NOMO-1 treated with dmso at 0.1 percent for 144 hours (cell line): ENCODE data around the gene FABP1.

Source experiments
- DNase-seq: peaks from one replicate; lab custom pipeline; 2025; ENCODE audit not compliant: unreplicated experiment; lab: John Stamatoyannopoulos, UW

FABP1 gene

DNA sequence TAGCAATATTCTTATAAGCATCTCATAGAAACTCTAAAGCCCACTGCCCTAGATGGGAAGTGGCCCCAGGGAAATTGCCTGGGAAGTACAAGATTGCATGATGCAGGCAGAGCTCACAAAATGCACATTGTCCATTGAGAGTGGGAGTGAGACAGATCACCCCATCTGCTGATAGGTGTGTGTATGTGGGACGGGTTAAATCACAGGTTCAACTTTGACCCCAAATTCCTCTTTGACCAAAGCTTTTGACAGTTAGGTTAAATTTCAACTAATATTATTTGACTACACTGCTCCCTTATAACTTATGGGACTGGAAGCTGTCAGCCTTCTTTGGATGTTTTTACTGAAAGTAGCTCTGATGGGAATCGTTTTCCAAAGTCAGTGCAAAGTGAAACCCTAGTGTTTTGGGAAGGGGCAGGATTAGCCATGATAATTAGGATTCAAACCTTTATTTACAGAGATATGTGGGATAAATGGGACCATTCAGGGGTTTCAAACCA lies 11.4 kb upstream of the FABP1 start:
- DNase-seq = no peak

DNA sequence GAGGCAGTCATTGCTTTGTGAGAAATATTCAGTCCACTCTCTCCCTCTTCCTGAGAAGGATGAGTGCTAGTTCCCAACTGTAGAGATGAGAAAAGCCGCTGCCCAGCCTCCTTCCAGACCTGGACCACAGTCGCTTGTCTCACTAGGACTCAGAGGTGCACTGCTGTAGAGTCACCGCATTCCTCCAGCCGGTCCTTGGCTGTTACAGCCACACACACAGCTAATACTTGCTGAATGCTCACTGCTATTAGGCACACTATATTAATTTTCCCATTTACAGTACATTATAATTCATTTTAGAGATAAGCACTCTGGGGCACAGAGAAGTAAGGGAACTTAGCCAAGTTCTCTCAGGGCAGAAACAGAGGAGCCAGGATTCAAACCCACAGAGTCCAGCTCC lies 10.0 kb upstream of the FABP1 start:
- DNase-seq = no peak

DNA sequence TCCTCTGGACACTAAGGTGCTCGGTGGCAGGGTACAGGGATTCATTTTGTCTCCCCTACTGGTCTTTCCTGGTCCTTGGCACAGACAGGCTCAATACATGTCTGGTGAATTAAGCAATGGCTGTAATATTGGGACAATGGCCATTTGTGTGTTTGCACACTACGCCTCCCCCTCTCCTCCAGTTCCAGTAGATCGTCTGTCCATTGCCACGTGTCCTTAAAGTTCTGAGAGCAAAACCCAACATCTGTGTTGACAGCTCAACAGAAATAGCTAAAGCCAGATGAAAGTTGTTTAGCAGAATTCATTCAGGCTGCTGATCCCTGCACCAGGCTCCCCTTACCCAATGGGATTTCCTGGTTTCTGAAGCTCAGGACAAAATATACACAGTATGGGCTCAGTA lies 9.0 kb upstream of the FABP1 start:
- no peak for DNase-seq

DNA sequence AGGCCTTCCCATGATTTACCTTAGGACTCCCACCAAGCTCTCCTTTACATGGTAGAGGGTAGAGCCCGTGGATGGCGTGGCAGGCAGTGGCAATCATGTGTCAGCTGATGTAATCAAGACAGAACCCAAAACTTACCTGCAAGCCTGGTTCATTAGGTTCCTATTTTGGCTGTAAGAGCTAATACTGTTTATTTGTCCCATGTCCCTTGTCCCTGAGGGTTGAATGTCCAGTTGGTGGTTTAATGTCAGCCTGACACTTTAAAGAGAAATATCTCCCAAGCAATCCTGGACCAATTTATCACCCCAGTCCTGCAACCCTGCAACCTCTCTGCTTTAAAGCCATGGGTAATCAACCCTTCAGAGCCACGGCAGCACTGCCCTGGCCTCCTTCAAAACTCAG lies 6.0 kb upstream of the FABP1 start:
- DNase-seq = no peak

DNA sequence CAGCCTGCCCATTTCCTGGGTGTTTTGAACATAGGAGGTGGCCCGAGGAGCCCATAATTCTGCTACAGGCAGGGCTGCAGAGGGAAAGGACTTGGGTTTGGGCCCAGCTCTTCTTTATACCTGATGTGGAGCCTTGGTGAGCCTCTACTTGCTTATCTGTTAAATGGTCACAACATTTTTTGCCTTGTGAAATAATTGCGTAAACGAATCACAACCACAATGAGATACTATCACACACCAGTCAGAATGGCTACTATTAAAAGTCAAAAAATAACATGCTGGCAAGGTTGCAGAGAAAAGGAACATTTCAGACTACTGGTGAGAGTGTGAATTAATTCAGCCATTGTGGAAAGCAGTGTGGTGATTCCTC lies 4.1 kb upstream of the FABP1 start:
- DNase-seq = no peak

DNA sequence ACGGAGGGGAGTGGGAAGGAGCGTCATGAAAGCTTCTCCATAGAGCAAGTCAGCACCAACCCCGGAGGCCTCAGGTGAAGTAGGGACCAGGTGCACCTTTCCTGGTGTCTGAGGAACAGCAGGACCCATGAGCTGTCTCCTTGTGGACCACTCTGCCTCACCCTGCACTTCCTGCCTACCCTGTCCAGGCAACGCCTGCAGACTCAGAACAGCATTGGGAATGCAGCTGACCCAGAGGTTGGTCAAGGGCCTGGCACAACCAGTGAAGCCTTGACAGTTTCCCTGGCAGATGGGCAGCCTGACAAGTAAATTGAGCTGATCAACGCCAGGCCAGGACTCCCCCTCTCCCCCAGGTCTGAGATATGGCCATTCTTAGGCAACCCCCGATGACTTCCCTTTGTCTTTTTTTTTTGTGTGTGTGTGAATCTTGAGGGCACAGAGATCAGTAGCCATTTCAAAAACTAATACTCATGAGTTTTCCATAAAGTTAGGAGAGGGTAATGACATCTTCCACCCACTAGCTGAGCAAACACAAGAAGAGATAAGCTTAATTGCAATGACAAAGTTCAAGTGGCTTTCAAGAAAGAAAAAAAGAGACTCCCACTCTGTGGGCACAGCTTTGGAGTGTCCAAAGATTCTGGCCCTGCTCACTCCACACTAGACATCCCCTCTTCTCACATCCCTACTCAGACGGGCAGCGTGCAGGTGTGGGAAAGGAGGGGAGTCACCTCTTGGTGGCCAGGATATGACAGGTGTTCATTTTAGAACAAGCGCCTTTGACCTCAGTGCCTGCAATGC lies 3.5 kb upstream of the FABP1 start:
- DNase-seq = no peak

DNA sequence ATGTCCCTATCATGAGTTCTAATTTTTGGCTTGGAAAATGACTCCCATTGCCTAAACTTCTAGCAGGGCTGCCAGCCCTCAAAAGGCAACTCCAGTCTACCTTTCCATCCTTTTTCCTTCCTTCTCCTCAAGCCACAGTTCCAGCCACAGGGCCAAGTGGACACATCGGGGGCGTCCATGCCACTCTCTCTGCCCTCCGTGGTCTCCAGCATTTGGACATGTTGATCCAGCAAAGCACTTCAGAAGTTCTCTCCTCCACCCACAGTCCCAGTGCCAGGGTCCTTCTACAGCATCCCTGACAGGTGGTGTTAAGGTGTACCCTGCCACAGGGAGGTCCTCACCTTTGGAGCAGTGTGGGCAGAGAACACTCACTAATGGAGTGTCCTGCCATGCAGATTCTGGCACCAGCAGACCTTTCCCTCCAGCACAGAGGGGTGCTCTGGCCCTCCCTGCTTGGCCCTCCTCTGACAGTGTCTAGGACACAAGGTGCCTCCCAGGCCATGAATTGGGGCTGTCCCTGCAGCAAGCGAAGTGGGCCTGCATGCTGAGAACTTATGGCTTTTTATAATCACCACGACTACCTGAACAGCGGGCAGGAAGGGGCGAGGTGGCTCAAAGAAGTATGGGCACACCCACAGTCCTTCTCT lies 1.6 kb upstream of the FABP1 start:
- DNase-seq = no peak

DNA sequence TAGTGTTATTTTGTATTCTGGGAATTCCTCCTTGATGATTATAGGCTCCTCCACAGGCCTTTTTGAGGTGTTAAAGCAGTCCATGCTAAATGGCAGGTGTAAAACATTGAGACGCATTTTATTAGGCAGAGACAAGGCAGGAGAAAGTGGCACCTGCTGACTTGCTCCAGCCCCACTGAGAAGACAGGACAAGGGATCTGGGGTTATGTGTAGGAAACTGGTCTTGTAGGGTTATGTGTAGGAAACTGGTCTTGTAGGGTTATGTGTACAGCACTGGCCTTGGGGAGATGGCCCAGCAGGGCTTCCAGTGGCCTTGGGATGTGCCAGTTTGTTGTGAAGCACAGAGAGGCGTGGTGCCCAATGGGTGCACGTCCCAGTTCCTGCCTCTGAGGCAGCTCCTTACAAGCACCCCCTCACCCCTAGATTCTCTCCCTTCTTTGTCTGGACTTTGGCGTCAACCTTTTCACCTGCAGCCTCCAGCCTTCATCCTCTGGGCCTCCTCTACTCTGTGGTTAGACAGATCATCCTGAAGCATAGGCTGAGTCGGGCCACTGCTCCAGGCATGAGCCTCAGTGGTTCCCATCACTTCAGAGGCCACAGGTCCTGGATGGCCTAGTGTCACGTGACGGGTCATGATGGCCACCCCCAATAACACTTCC lies 921 bp upstream of the FABP1 start:
- no peak for DNase-seq

DNA sequence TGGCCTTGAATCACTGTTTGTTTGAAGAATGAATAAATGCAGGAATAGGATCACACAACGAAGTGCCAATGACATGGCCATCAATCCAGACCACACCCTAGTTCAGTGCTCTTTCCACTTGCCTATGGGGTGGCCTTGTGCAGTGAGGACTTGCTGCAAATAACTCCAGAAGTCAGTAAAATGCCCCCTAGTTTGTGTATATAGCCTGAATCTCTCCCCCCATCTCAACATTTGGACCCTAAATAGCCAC lies 299 bp downstream of the FABP1 start:
- no peak for DNase-seq

DNA sequence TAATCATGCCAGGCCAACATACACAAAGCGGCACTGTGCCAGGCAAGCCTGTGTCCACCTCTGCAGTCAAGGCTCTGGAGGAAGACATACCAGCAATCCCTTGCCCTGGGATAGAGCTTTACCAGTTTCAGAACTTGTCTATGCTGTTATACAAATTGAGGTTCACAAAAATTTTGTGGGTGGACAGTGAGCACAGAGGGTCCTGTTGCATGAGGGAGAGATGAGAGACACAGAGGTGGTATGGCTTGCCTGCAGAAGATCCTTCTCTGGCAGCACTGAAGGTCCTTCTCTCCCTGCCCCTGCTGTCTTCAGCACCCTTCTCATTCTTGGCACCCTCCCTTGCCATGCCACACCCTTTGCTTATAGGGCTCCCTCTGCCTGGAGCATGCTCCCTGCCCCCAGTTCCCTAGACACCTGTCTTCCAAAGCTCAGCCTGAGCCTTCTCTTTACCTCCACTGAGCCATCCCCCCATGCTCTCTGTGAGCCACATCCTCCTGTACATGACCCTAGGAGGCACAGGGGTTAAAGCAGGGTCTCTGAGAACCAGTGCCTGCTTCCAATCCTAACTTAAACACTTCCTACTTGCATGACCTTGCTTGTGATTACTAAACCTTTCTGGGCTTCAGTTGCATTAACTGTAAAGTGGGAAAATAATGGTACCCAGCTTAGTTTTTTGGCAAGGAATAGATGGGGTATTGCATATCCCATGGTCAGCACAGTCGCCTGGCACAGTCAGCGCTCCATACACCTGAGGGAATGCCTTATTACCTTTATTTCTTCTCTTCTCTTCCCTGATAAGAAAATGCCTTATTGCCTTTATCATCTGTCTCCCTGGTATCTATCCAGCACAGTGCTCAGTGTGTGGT lies 857 bp downstream of the FABP1 start:
- no peak for DNase-seq

DNA sequence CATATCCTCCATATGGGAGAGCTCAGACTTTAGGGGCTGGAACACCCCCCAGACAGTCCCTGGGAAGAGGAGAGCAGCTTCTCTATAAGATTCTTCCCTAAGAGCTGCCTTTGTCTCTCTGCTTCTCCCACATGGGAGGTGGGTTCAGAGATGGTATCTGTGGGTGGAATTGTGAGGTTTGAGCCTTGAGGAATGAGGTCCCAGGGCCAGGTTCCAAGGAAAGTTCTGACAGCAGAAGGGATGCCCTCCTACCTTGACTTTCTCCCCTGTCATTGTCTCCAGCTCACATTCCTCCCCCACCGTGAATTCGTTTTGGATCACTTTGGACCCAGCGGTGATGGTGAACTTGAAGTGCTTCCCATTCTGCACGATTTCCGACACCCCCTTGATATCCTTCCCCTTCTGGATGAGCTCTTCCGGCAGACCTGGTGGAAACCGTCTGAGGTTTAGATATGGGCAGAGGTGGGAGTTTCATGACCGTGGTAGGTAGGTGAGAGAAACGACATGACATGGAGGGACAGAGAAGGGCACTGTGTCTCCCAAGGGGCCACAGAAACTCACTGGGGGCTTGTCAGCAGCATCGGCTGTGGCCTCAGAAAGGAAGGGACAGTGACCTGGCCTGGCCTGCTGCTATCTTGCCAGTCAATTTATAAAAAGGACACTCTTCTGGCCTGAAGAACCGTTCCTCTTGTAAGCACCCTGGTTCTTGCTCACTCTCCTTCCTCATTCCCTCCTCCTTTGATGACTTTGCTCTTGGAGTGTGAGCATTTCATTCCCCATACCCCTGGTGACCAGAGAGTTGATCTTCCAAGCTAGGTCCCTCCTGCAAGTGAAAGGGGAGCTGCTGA lies 1.7 kb downstream of the FABP1 start:
- no peak for DNase-seq

DNA sequence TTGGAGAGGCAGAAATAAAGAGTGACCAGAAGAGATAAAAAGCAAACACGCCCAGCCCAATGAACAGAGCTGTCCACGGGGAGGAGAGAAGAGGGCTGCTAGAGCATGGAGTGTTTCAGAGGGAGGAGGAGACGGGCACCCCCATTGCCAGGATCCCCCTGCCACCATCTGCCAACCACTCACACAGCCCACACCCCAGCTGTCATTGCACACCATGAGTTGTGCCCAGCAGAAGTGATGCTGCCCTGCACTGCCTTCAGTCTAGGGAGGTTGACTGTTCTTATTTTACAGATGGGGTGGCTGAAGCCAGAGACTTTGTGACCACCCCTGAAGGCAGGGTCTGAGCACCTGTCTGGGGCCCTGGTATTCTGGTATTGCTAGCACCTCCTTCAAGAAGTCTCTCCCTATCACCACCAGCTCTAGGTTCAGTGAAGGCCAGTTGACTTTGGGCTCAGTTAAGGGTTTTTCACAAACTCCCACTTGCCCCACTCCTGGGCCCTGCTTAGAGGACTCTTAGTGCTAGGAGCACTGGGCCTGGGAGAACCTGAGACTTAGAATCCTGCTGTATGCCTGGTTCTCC lies 2.4 kb downstream of the FABP1 start:
- no peak for DNase-seq

DNA sequence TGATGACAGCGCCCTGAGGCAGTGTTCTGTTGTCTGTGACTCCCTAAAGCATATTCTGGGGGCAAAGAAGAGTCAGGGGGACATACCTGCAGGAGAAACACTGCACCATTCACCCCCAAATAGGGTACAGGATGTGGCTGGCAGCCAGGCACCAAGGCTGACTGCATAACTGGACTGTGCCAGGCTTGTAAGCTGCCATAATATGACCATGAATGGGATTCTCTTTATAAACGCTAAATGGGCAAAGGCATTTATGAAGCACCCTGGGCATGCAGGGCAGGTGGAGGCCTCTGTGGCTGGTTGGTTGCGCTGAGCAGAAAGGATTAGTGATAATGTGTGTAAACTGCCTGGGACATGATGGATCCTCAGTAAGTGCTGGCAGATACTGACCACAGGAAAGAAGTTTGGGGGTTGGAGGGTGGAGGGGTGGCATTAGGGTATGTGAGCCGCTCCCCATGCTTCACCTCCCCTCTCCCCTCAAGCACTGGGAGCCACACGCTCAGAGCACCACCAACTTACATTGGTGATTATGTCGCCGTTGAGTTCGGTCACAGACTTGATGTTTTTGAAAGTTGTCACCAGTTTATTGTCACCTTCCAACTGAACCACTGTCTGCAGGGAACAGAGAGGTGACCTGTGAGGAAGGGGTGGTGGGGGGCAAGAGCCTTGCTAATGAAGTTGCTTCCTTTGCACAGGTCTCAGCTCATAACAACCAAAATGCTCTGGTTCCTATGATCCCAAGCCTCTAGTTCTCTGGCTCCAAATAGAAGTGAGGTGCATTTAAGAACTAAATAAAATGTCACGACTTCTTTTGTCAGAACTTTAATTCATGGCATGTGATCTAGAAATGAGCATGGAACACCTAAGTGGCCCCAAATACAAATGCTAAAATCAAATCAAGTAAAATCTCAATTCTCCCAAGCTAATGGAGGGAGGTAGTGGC lies 3.6 kb downstream of the FABP1 start:
- DNase-seq = no peak

DNA sequence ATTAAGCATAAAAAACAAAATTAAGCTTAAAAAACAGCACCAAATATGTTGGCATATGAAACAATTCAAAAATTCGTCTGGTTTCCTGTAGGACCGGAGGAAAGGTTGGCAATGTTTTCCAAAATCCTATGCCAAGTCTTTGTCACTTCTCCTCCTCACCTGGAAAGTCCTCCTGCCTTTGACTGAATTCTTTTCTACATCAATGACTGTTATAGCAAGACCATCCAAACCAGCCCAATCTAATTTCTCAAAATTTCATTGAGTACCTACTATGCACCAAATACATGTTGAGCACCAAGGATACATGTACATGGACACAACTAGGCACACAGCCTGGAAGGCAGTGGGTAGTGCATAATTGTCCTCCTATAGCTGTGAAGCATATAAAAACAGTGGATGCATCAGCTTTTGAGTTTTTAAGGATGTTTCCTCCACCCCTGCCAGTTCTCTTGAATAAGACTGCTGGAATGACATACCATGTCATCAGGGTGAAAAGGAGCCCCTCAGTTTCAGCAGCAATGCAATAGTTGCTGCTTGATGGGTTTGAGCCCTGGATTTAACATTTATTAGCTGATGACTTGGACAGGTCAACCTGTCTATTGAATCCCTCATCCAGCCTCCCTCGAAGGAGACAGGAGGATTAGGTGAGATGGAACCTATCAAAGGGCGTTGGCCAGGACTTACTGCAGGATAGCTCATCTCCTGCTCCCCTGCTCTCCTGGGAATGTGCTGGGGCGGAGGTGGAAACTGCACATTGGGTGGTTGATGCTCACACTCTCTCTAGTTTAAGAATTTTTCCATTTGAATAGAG lies 4.5 kb downstream of the FABP1 start:
- DNase-seq = no peak

DNA sequence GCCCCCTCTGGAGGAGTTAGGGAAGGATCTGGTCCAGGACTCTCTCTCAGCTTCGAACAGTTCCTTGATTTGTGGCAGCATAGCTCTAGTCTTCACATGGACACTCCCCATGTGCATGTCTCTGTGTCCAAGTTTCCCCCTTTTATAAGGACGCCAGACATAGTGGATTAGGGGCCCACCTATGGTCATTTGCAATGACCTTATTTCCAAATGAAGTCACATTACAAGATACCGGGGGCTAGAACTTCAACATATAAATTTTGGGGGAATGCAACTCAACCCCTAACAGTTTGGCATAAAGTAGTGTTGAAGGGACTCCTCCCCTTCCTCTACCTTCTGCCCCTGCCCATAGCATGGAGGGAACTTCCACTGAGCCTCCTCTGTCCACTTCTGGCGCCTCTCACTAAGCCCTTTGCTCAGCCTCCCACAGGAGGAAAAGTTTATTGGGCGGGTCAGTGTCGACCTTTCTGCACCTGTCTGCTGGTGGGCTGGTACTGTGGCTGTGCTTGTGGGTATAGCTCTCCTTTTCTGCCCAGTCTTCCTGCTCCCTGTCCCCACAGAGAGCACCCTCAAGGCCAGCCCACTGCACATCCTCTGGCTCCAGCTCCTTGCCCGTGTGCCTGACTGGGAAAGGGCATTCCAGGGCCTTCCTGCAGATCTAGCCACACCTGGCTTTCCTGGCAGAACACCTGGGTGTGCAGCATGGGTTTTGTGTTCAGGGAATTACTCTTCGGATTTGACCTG lies 5.5 kb downstream of the FABP1 start:
- DNase-seq = no peak

DNA sequence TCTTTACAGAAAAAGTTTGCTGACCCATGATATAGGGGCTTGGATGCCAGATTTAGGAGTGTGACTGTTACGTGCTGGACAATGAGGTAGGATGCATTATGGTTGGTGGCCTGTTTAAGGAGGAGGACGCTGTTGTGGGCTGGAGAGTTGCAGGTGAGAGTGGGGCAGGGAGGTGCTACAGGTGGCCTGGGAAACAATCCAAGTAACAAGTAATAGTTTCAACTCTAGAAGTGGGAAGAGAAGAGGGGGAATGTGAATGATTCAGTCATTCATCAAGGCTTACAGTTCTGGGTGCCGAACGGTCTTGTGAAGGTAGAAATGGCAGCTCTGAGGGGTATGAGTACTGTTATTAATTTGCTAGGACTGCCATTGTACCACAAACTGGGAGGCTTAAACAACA lies 6.2 kb downstream of the FABP1 start:
- DNase-seq = no peak

DNA sequence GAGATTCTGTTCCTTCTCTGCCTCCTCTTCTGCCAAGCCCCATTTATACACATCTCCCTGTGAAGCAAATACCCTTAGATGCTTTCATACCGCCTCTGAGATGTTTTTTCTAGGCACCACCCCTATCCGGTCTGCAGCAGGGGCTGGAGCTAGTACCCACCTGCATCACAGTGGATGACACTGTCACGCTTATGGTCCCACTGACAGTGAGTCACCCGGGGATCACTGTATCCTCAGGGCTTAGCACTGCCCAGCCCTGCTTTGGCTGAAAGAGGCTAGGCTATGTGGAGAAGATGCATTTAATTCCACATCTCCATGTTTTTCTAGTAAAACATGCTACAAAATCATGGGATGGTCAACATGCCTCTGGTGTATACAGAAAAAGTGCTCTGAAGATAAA lies 9.9 kb downstream of the FABP1 start:
- no peak for DNase-seq
